IMR-90 (cell line): ENCODE results near the gene SELENBP1. TPM values are rescaled to one million over a fixed set of nuclear protein-coding genes. Genes with fewer than 3 reads are reported as not detected.

Experiments
- ATAC-seq: fragments of 200-7000 bp; cut with Tn5 transposase; 2 replicates; pipeline ENCODE4 v1.9.1; 2020; ENCODE audit warnings: low read depth, mild to moderate bottlenecking, moderate library complexity
- BruUV-seq: library from RNA; stranded (reverse); fragments of 400-500 nt; replicated peaks from 2 replicates; lab custom pipeline; 2021; lab: Mats Ljungman, UMichigan
- CTCF ChIA-PET: fragments of 300-600 bp; formaldehyde crosslinking; extraction: SDS; loops from one replicate; lab custom pipeline; 2021; ENCODE audit warnings: antibody characterized with exemption; lab: Yijun Ruan, JAX
- POLR2A ChIA-PET: fragments of 300-600 bp; sonication (Branson Sonifier 250); formaldehyde crosslinking; loops from one replicate; lab custom pipeline; 2022; ENCODE audit warnings: antibody characterized with exemption; ENCODE audit not compliant: unreplicated experiment; lab: Charles Lee
- DNase-seq: peaks from one replicate; pipeline ENCODE4 v3.0.0; 2013
- H2AFZ ChIP-seq: replicated peaks from 2 replicates; pipeline ENCODE3; 2013; ENCODE audit warnings: low read length, mild to moderate bottlenecking; ENCODE audit not compliant: poor library complexity
- H2AK5ac ChIP-seq: 2 replicates; pipeline ENCODE4 v1.6.1; 2013; ENCODE audit warnings: low read depth, low read length, inconsistent platforms
- H2AK9ac ChIP-seq: replicated peaks from 2 replicates; pipeline ENCODE3; 2013; ENCODE audit warnings: mild to moderate bottlenecking, low read depth, low read length, moderate library complexity; ENCODE audit not compliant: poor library complexity
- H2BK120ac ChIP-seq: 2 replicates; pipeline ENCODE4 v1.6.1; 2013; ENCODE audit warnings: low read depth, low read length, inconsistent platforms
- H2BK15ac ChIP-seq: 3 replicates; pipeline ENCODE4 v1.6.1; 2013; ENCODE audit warnings: low read depth, low read length, inconsistent platforms
- H2BK20ac ChIP-seq: 2 replicates; pipeline ENCODE4 v1.6.1; 2013; ENCODE audit warnings: low read depth, mild to moderate bottlenecking, inconsistent platforms, low read length, moderate library complexity
- H2BK5ac ChIP-seq: 2 replicates; pipeline ENCODE4 v1.6.1; 2013; ENCODE audit warnings: mild to moderate bottlenecking, low read depth, low read length, inconsistent platforms; ENCODE audit not compliant: poor library complexity, severe bottlenecking
- H3K14ac ChIP-seq: replicated peaks from 2 replicates; pipeline ENCODE4 v1.6.1; 2013; ENCODE audit warnings: low read depth, low read length, inconsistent platforms
- H3K18ac ChIP-seq: 2 replicates; pipeline ENCODE4 v1.6.1; 2013; ENCODE audit warnings: low read depth, low read length, control low read depth
- H3K23ac ChIP-seq: 2 replicates; pipeline ENCODE4 v1.6.1; 2013; ENCODE audit warnings: low read depth, low read length, inconsistent platforms
- H3K27ac ChIP-seq: 2 replicates; pipeline ENCODE4 v1.5.1; 2013; ENCODE audit warnings: mild to moderate bottlenecking, control low read depth, low read length; ENCODE audit not compliant: insufficient read depth
- H3K27me3 ChIP-seq: 2 replicates; pipeline ENCODE4 v1.6.1; 2013; ENCODE audit warnings: low read length; ENCODE audit not compliant: control insufficient read depth, insufficient read depth
- H3K36me3 ChIP-seq: 2 replicates; pipeline ENCODE4 v1.6.1; 2013; ENCODE audit warnings: low read length, mixed read lengths; ENCODE audit not compliant: control insufficient read depth, insufficient read depth
- H3K4ac ChIP-seq: 2 replicates; pipeline ENCODE4 v1.6.1; 2013; ENCODE audit warnings: low read depth, low read length, inconsistent platforms
- H3K4me1 ChIP-seq: 2 replicates; pipeline ENCODE4 v1.6.1; 2013; ENCODE audit warnings: low read length, mixed read lengths; ENCODE audit not compliant: control insufficient read depth, insufficient read depth
- H3K4me2 ChIP-seq: 2 replicates; pipeline ENCODE4 v1.6.1; 2013; ENCODE audit warnings: low read depth, mild to moderate bottlenecking, control low read depth, low read length, moderate library complexity
- H3K4me3 ChIP-seq: 2 replicates; pipeline ENCODE4 v1.5.1; 2013; ENCODE audit warnings: low read depth, mild to moderate bottlenecking, control low read depth, low read length, moderate library complexity; ENCODE audit not compliant: insufficient read depth
- H3K56ac ChIP-seq: 2 replicates; pipeline ENCODE4 v1.6.1; 2013; ENCODE audit warnings: low read length, inconsistent platforms; ENCODE audit not compliant: insufficient read depth; ENCODE audit errors: extremely low read depth
- H3K79me1 ChIP-seq, 2 experiments: 2 replicates each; pipeline ENCODE4 v1.6.1; 2013; ENCODE audit warnings: low read length in 2 of 2, inconsistent platforms in 1 of 2, low read depth in 1 of 2
- H3K9ac ChIP-seq: 2 replicates; pipeline ENCODE4 v1.6.1; 2013; ENCODE audit warnings: low read depth, low read length, control low read depth
- H3K9me1 ChIP-seq: 2 replicates; pipeline ENCODE4 v1.6.1; 2013; ENCODE audit warnings: low read length, inconsistent platforms; ENCODE audit not compliant: insufficient read depth
- H3K9me3 ChIP-seq: 2 replicates; pipeline ENCODE4 v1.6.1; 2013; ENCODE audit warnings: low read length; ENCODE audit not compliant: control insufficient read depth, insufficient read depth
- H4K20me1 ChIP-seq: 2 replicates; pipeline ENCODE4 v1.6.1; 2013; ENCODE audit warnings: low read length, inconsistent platforms; ENCODE audit not compliant: insufficient read depth
- H4K5ac ChIP-seq: 2 replicates; pipeline ENCODE4 v1.6.1; 2013; ENCODE audit warnings: mild to moderate bottlenecking, low read depth, low read length, control low read depth
- H4K8ac ChIP-seq, 2 experiments: 2 replicates each; pipeline ENCODE4 v1.6.1; 2013; ENCODE audit warnings: low read depth in 2 of 2, low read length in 2 of 2, control low read depth in 1 of 2, inconsistent platforms in 1 of 2
- H4K91ac ChIP-seq: 2 replicates; pipeline ENCODE4 v1.6.1; 2013; ENCODE audit warnings: low read depth, low read length, inconsistent platforms; ENCODE audit not compliant: insufficient read depth
- BHLHE40 ChIP-seq: fragments of 150-350 bp; IDR thresholded peaks from 2 replicates; pipeline ENCODE4 v1.6.1; 2016; ENCODE audit warnings: mild to moderate bottlenecking, low read depth, low read length
- CEBPB ChIP-seq: IDR thresholded peaks from 2 replicates; pipeline ENCODE4 v1.6.1; 2012; ENCODE audit warnings: low read depth, low read length, improper control_type of control experiment
- CHD1 ChIP-seq: IDR thresholded peaks from 2 replicates; pipeline ENCODE4 v1.6.1; 2012; ENCODE audit warnings: low read depth, low read length, improper control_type of control experiment
- CTCF ChIP-seq: conservative IDR thresholded peaks from 2 replicates; pipeline ENCODE4 v1.5.1; 2012; ENCODE audit warnings: mild to moderate bottlenecking, low read depth, low read length, improper control_type of control experiment
- ELK1 ChIP-seq: fragments of 150-350 bp; IDR thresholded peaks from 2 replicates; pipeline ENCODE4 v1.6.1; 2016; ENCODE audit warnings: low read depth, mild to moderate bottlenecking, low read length, moderate library complexity, borderline replicate concordance
- MAZ ChIP-seq: IDR thresholded peaks from 2 replicates; pipeline ENCODE4 v1.6.1; 2012; ENCODE audit warnings: low read depth, mild to moderate bottlenecking, low read length, improper control_type of control experiment, moderate library complexity, borderline replicate concordance
- MXI1 ChIP-seq: IDR thresholded peaks from 2 replicates; pipeline ENCODE4 v1.6.1; 2012; ENCODE audit warnings: low read depth, mild to moderate bottlenecking, low read length, moderate library complexity, borderline replicate concordance
- NFE2L2 ChIP-seq: fragments of 150-350 bp; IDR thresholded peaks from 2 replicates; pipeline ENCODE4 v1.6.1; 2016; ENCODE audit warnings: low read depth, mild to moderate bottlenecking, low read length
- RAD21 ChIP-seq: IDR thresholded peaks from 2 replicates; pipeline ENCODE4 v1.6.1; 2012; ENCODE audit warnings: low read length, improper control_type of control experiment
- SMC3 ChIP-seq: fragments of 150-350 bp; IDR thresholded peaks from 2 replicates; pipeline ENCODE4 v1.6.1; 2016; ENCODE audit warnings: low read depth, mild to moderate bottlenecking, antibody characterized with exemption, low read length, moderate library complexity
- WGBS, 2 experiments: methylation state at CpG; one replicate each; pipeline versions ENCODE4 v1.1.5 to v1.1.7; 2013; ENCODE audit warnings: missing lambda C conversion rate in 2 of 2; ENCODE audit not compliant: insufficient read length in 1 of 2; ENCODE audit errors: extremely low coverage in 2 of 2; 5-methylcytosine and 5-hydroxymethylcytosine counted together
- dilution Hi-C: fragments of 300-500 bp; cut with HindIII; formaldehyde crosslinking; loops from one replicate; pipeline ENCODE4 v1.14.3; 2018; ENCODE audit warnings: low sequenced_read_pairs; ENCODE audit not compliant: unreplicated experiment
- in situ Hi-C: fragments of 300-500 bp; cut with MboI; formaldehyde crosslinking; loops from 3 replicates; pipeline ENCODE4 v1.14.3; 2019; ENCODE audit warnings: low sequenced_read_pairs, inconsistent platforms, mixed read lengths
- intact Hi-C: fragments of 100-400 bp; cut with micrococcal nuclease; formaldehyde crosslinking; loops from 2 replicates; pipeline ENCODE4 v1.10.0; 2022
- polyA plus RNA-seq, 3 experiments: library from polyadenylated mRNA; depleted of rRNA; stranded (reverse); fragments of >200 nt; gene quantifications; 2 replicates each; pipeline ENCODE4 v1.2.3, GENCODE V29; 2012; ENCODE audit warnings: low replicate concordance in 1 of 3
- total RNA-seq: library from RNA; depleted of rRNA; stranded (reverse); fragments of >200 nt; gene quantifications from 2 replicates; pipeline ENCODE4 v1.2.3, GENCODE V29; 2012

The SELENBP1 gene
- total and polyA plus RNA-seq, 2 of the 4 experiments (the other 2 are of a cell fraction), result 21.3 to 56.9 TPM

- in situ Hi-C loops, result no loop called here
- Histone ChIP-seq H3K27me3 (peaks cover 4% of the 10 kb centered on the region), H2BK120ac (no peak overlapping the region), H3K9ac (no peak overlapping the region), H3K56ac (no peak overlapping the region), H4K5ac (no peak overlapping the region), H3K14ac (no peak overlapping the region), H2BK5ac (no peak overlapping the region), H3K27ac (no peak overlapping the region), H2BK15ac (no peak overlapping the region), H2AFZ (no peak overlapping the region), H3K18ac (no peak overlapping the region), H3K23ac (no peak overlapping the region), H3K4me1 (peaks cover 14% of the 10 kb centered on the region), H2BK20ac (no peak overlapping the region), H3K9me1 (peaks cover 8% of the 10 kb centered on the region), H3K79me1 (peaks cover 0 to 10% of the 10 kb centered on the region in 2 experiments; a peak in 1 of 4 replicates), H3K4me3 (no peak overlapping the region), H2AK5ac (peak overlapping the region; percentile 54; the same call in 1 of the 2 replicates), H2AK9ac (peak overlapping the region; percentile 63), H3K4ac (no peak overlapping the region; the same call in 1 of the 2 replicates), H4K91ac (no peak overlapping the region), H4K8ac (no peak overlapping the region), H3K36me3 (peaks cover 1% of the 10 kb centered on the region; the same call in 1 of the 2 replicates), H3K9me3 (no peaks in the 10 kb centered on the region), H3K4me2 (no peak overlapping the region), H4K20me1 (no peaks in the 10 kb centered on the region)
- ChIA-PET POLR2A (interaction anchor here (0.6 kb wide), 1 partner anchor 60 kb away, joined by 10 read pairs; no protein-coding TSS in a partner anchor), CTCF (no interaction called here)
- WGBS, 2 experiments, result 96% methylated on average over 9 of the region's 14 CpGs; no CpG with 5 or more reads in 1 of the 2 experiments
- no peak for ATAC-seq
- dilution Hi-C loops, result no loop called here
- DNase-seq, result no peak
- no peak for TF ChIP-seq BHLHE40
- no peak for TF ChIP-seq ELK1
- TF ChIP-seq SMC3, result no peak
- TF ChIP-seq CHD1, result no peak
- no peak for TF ChIP-seq MAZ
- TF ChIP-seq NFE2L2, result no peak
- no peak for TF ChIP-seq CTCF
- no peak for TF ChIP-seq MXI1
- no peak for TF ChIP-seq CEBPB
- no peak for TF ChIP-seq RAD21
- intact Hi-C loops, result no loop called here
- BruUV-seq, result no TSS peak
These were observed 691 bp upstream of the SELENBP1 start for GRCh38 chr1:151373196-151373595.
